Activated CD8-positive, alpha-beta T cell treated with anti-CD3 and anti-CD28 coated beads for 36 hours (primary cell): ENCODE measurements around the gene KCNE2. TPM values are rescaled to one million over a fixed set of nuclear protein-coding genes. Genes with fewer than 3 reads are reported as not detected.

Experiments used
- ATAC-seq: fragments of 200-7000 bp; cut with Tn5 transposase; one replicate; pipeline ENCODE4 v1.10.0; 2021; ENCODE audit warnings: mild to moderate bottlenecking, moderate library complexity
- CTCF ChIA-PET: fragments of 350-600 bp; sonication (Branson Sonifier 250); formaldehyde crosslinking; loops from one replicate; lab custom pipeline; 2021; ENCODE audit warnings: antibody characterized with exemption; lab: Charles Lee
- POLR2A ChIA-PET: fragments of 350-600 bp; sonication (Branson Sonifier 250); formaldehyde crosslinking; loops from one replicate; lab custom pipeline; 2021; ENCODE audit warnings: antibody characterized with exemption; lab: Charles Lee
- DNase-seq: peaks from one replicate; pipeline ENCODE4 v3.0.0-alpha.2; 2020
- H3K27ac Mint-ChIP-seq: one replicate; pipeline ENCODE4 v1.8.0; 2021; ENCODE audit warnings: mild to moderate bottlenecking, mixed read lengths
- H3K27me3 Mint-ChIP-seq: one replicate; pipeline ENCODE4 v1.8.0; 2021; ENCODE audit warnings: mixed read lengths
- H3K36me3 Mint-ChIP-seq: one replicate; pipeline ENCODE4 v1.8.0; 2021; ENCODE audit warnings: low read depth, mixed read lengths
- H3K4me1 Mint-ChIP-seq: one replicate; pipeline ENCODE4 v1.8.0; 2021; ENCODE audit warnings: low read depth, mixed read lengths
- H3K4me3 Mint-ChIP-seq: one replicate; pipeline ENCODE4 v1.8.0; 2021; ENCODE audit warnings: mild to moderate bottlenecking, moderate library complexity, mixed read lengths
- H3K9me3 Mint-ChIP-seq: one replicate; pipeline ENCODE4 v1.8.0; 2021; ENCODE audit warnings: mixed read lengths
- CTCF ChIP-seq: fragments of 200-600 bp; IDR thresholded peaks from one replicate; pipeline ENCODE4 v1.8.0; 2022; ENCODE audit warnings: antibody characterized with exemption, mild to moderate bottlenecking
- intact Hi-C: fragments of 100-400 bp; cut with micrococcal nuclease; formaldehyde crosslinking; loops from one replicate; pipeline ENCODE4 v1.10.0; 2022
- total RNA-seq, 2 experiments: library from RNA; stranded (reverse); gene quantifications; one replicate each; pipeline ENCODE4 v1.2.3, GENCODE V29; 2021

Gene KCNE2
- total RNA-seq, 2 experiments from 2014 or later, result not detected

GRCh38 chr21:34362670-34363069 lies 1.1 kb upstream of the KCNE2 start:
- no peak for ATAC-seq
- POLR2A ChIA-PET, result interaction anchor here (0.7 to 0.9 kb wide), 2 partner anchors 10 to 559 kb away, joined by 3 to 5 read pairs; no protein-coding TSS in a partner anchor
- intact Hi-C loops, result no loop called here

GRCh38 chr21:34364921-34365320 lies 1.1 kb downstream of the KCNE2 start:
- Mint-ChIP-seq H3K9me3 (no peaks in the 10 kb centered on the region), H3K4me3 (no peak overlapping the region), H3K27ac (no peak overlapping the region), H3K27me3 (peaks cover 6% of the 10 kb centered on the region), H3K4me1 (peaks cover 4% of the 10 kb centered on the region), H3K36me3 (no peaks in the 10 kb centered on the region)
- no peak for ATAC-seq
- intact Hi-C loops, result no loop called here
- no peak for TF ChIP-seq CTCF
- CTCF ChIA-PET, result interaction anchor here (0.8 to 1.4 kb wide), 5 partner anchors 10 to 270 kb away, joined by 3 to 4 read pairs (median 3); no protein-coding TSS in a partner anchor
- POLR2A ChIA-PET, result no interaction called here
- DNase-seq, result no peak

More at GRCh38 chr21:34362670-34363069, 1.1 kb upstream of the KCNE2 start:
- Mint-ChIP-seq H3K27ac (no peak overlapping the region), H3K27me3 (peaks cover 5% of the 10 kb centered on the region), H3K4me1 (peaks cover 4% of the 10 kb centered on the region), H3K9me3 (no peaks in the 10 kb centered on the region), H3K36me3 (no peaks in the 10 kb centered on the region), H3K4me3 (no peak overlapping the region)
- CTCF ChIA-PET, result interaction anchor here (0.6 to 2.8 kb wide), 25 partner anchors 9 to 466 kb away, joined by 3 to 27 read pairs (median 3); partner anchors contain the start of gene ATP5PO
- TF ChIP-seq CTCF, result no peak
- DNase-seq, result no peak

GRCh38 chr21:34365809-34366208 lies 2.0 kb downstream of the KCNE2 start:
- no peak for ATAC-seq
- H3K27me3 Mint-ChIP-seq, result peaks cover 5% of the 10 kb centered on the region
- no peak overlapping the region for H3K27ac Mint-ChIP-seq
- no peak for TF ChIP-seq CTCF
- intact Hi-C loops, result no loop called here
- DNase-seq, result no peak
- no peak overlapping the region for H3K4me3 Mint-ChIP-seq
- H3K36me3 Mint-ChIP-seq, result no peaks in the 10 kb centered on the region
- H3K4me1 Mint-ChIP-seq, result peaks cover 4% of the 10 kb centered on the region
- POLR2A ChIA-PET, result no interaction called here
- CTCF ChIA-PET, result interaction anchor here (1.0 to 4.0 kb wide), 5 partner anchors 15 to 265 kb away, joined by 4 to 23 read pairs (median 4); no protein-coding TSS in a partner anchor
- no peaks in the 10 kb centered on the region for H3K9me3 Mint-ChIP-seq

- TF ChIP-seq CTCF, result peak; percentile 66
- intact Hi-C loops, result no loop called here
- DNase-seq (peak; percentile 71), ATAC-seq (peak; percentile 60)
- H3K4me3 Mint-ChIP-seq, result no peak overlapping the region
- no peaks in the 10 kb centered on the region for H3K36me3 Mint-ChIP-seq
- no peaks in the 10 kb centered on the region for H3K9me3 Mint-ChIP-seq
- POLR2A ChIA-PET, result interaction anchor here (0.7 kb wide), 2 partner anchors 243 to 712 kb away, joined by 3 read pairs; no protein-coding TSS in a partner anchor
- H3K27me3 Mint-ChIP-seq, result peaks cover 5% of the 10 kb centered on the region
- H3K27ac Mint-ChIP-seq, result no peak overlapping the region
- H3K4me1 Mint-ChIP-seq, result peaks cover 2% of the 10 kb centered on the region
- CTCF ChIA-PET, result interaction anchor here (0.6 to 4.0 kb wide), 13 partner anchors 8 to 443 kb away, joined by 3 to 23 read pairs (median 5); no protein-coding TSS in a partner anchor
These were observed 3.6 kb downstream of the KCNE2 start for GRCh38 chr21:34367320-34367935.

GRCh38 chr21:34369741-34370140 lies 5.9 kb downstream of the KCNE2 start:
- TF ChIP-seq CTCF, result no peak
- ChIA-PET POLR2A (no interaction called here), CTCF (no interaction called here)
- no peaks in the 10 kb centered on the region for H3K9me3 Mint-ChIP-seq
- peaks cover 5% of the 10 kb centered on the region for H3K27me3 Mint-ChIP-seq
- H3K4me3 Mint-ChIP-seq, result no peak overlapping the region
- no peak for DNase-seq
- H3K4me1 Mint-ChIP-seq, result peaks cover 2% of the 10 kb centered on the region
- intact Hi-C loops, result no loop called here
- H3K27ac Mint-ChIP-seq, result no peak overlapping the region
- H3K36me3 Mint-ChIP-seq, result no peaks in the 10 kb centered on the region
- no peak for ATAC-seq
